AG09309 (cell line): ENCODE data around the gene LSM14B.

Experiments
- DNase-seq: peaks from one replicate; pipeline ENCODE4 v3.0.0-alpha.2; 2010; ENCODE audit warnings: low read depth
- H3K4me3 ChIP-seq: 2 replicates; pipeline ENCODE4 v1.5.1; 2011; ENCODE audit warnings: mild to moderate bottlenecking, low read depth, low read length, moderate library complexity; ENCODE audit not compliant: control insufficient read depth
- CTCF ChIP-seq: IDR thresholded peaks from 2 replicates; pipeline ENCODE4 v1.5.1; 2011; ENCODE audit warnings: mild to moderate bottlenecking, low read depth, low read length, inconsistent platforms; ENCODE audit not compliant: insufficient read depth, control insufficient read depth; ENCODE audit errors: missing control alignments

Gene LSM14B

DNA sequence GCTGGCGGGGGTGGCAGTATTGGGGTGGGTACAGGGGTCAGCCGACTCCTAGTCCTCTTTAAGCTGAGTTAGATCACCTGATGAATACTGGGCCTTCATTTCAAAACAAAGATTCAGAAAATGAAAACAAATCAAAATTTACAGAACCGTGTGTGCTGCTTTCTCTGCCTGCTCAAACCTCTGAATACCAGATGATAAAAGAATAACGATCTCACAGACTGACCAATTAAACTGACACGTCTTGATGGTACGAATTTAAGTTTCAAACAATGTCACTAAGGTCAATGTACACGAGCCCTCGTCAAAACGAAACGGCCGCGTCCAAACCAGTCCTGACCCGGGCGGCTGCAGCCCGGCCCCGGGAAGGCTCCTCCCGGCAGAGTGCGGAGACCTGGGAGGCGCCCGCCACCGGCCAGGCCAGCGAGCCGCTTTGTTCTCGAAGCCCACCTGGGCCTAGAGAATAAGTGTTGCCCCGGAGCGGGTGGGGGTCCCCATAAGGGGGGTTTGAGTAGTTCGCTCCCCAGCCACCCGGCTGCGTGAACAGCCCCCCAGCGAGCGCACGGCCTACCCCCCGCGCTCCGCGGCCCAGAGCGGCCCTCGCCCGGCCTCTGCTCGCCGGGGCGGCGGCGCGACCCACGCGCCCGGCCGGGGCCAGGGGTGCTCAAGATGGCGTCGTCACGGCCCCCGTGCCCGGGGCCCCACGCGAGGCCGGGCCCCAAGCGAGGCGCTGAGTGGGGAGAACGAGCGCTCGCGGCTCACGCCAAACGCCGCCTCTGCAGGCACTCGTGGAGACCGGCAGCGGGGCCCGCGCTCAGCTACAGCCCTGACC is 20.2 kb downstream of the LSM14B start:
- H3K4me3 ChIP-seq = peak overlapping the region; percentile 71
- no peak for TF ChIP-seq CTCF
- DNase-seq = no peak

GRCh38 chr20:62143081-62143956 is 21.0 kb downstream of the LSM14B start, which contains the start of the genes PSMA7 and SS18L1:
Gene PSMA7 (minus strand): TSS chr20:62143394. CDS start chr20:62143303, 91 bp downstream.
Gene SS18L1 (plus strand): TSS chr20:62143769. CDS start chr20:62143821, 52 bp downstream.
- TF ChIP-seq CTCF = no peak

DNA sequence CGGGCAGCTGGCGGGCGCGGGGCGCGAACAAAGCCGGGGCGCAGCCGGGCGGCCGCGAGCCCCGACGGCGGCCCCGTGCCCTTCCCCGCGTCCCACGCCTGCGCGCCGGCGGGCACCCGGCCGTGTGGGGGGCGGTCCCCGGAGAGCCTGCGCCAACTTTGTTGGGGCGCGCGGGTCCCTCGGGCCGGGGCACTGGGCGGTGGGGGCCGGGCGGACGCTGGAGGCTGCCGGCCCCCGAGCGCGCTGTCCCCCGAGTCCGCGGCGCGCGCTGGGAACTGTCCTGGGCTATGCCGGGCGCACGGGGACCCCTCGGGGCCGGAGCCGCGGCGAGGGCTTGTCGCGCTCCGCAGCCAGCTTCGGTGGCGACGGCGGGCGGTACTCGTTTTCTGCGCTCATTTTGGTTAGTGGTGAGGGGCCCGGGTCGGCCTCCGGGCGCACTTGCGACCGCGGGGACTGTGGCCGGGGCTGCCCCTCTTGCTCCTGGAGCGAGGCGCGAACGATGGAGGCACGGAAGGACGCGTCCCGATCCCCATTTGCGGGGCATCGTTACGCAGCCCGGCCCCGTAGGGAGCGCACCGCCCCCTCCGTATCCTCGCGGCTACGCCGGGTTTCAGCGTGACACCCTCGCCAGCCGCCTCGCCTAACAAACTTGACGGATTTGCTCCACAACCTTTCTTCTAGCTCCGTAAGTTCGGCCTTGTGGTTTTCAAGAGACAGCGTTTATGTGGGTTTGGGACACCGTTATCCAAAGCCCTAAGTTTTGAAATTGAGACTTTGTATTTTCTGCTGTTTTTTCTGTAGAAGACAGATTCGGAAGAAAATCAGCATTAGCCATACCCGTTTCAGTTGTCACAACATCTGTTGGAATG is 21.9 kb downstream of the LSM14B start:
- TF ChIP-seq CTCF = no peak
- peak; percentile 21 for DNase-seq
- H3K4me3 ChIP-seq = peak overlapping the region; percentile 71

More at GRCh38 chr20:62143081-62143956, 21.0 kb downstream of the LSM14B start, which contains the start of the genes PSMA7 and SS18L1:
- H3K4me3 ChIP-seq = peak within 1 kb of the TSS; percentile 71
- DNase-seq = peak; percentile 52

- H3K4me3 ChIP-seq = no peak overlapping the region
- TF ChIP-seq CTCF = no peak
- no peak for DNase-seq
Observed at GRCh38 chr20:62145688-62146018, 23.4 kb downstream of the LSM14B start.

DNA sequence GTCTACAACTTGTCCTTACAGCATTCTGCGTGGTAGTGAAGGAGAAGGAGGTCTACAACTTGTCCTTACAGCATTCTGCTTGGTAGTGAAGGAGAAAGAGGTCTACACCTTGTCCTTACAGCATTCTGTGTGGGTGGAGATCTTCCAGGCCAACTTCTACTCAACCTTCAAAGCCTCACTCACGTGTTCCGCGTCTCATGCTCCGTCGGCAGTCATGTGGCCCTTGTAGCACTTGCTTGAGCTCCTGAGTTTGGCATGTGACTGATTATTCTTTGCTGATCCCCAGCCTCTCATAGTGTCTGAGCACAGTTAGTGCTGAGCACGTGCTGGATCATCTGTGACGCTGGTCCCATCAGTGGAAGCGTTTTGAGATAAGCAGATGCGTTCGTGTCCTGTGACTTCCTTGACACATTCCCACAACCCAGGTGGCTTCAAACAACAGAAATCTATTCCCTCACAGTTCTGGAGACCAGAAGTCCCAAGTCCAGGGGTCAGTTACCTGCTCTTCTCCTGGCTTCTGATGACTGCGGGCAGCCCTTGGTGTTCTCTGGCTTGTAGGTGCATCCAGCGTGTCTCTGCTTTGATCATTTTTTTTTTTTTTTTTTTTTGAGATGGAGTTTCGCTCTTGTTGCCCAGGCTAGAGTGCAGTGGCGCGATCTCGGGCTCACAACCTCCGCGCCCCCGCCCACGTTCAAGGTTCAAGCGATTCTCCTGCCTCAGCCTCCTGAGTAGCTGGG is 23.9 kb downstream of the LSM14B start:
- no peak for DNase-seq
- H3K4me3 ChIP-seq = no peak overlapping the region
- TF ChIP-seq CTCF = no peak

DNA sequence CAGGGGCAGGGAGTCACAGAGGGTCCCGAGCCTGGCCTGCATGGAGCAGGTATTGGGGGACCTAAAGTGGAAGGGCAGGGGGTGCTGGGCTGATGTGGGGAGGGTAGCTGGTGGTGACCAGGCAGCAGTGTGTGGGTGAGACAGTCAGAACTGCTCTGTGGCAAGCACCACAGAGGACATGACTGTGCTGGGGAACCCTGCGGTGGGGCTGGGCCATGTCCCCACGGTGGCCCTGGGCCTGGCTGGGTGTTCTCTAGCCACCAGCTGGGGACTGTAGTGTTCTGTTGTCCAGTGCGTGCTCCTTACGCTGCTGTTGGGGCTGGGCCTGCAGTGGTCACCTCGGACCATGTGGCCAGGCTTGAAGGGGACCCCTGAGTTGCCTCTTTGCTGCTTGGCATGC is 24.9 kb downstream of the LSM14B start:
- no peak for DNase-seq
- no peak for TF ChIP-seq CTCF

More for the DNA sequence above, 24.9 kb downstream of the LSM14B start:
- H3K4me3 ChIP-seq = no peak overlapping the region
